ENCODE results near the gene SLC25A3. TPM values are rescaled to one million over a fixed set of nuclear protein-coding genes. Genes with fewer than 3 reads are reported as not detected.

Gene SLC25A3
- total and polyA plus RNA-seq, 2 of the 13 experiments (the other 11 are each of a cell fraction or from before 2014, with no cell fraction given), result 292 to 829 TPM

DNA sequence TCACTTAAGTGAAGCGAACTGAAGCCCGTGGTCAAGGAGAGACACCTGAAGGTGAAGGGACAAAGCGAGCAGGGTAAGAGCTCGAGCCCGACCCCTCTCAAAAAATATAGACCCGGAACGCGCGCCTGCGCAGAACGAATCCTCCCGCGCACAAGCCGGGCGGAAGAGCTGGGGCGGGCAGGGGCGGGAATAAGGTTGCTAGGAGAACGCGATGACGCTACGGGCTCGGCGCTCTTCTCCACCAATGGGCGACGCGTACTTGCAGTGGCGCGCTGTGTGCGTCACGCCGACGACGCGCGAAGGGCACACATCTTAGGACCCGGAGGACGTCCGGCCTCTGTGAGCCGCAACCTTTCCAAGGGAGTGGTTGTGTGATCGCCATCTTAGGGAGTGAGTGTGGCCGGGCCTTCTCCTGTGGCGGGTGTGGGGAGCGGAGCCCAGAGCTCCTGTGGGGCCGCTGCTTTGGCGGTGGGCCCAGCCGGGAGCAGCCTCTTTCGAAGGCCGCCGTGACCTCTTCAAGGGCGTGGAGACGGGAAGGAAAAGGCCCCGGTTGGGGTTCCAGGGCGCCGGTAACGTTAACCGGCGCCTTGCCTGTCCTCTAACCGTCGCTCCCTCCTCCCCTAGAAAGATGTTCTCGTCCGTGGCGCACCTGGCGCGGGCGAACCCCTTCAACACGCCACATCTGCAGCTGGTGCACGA lies at the start of gene SLC25A3 (continued):
- TF ChIP-seq, protein P1, sequence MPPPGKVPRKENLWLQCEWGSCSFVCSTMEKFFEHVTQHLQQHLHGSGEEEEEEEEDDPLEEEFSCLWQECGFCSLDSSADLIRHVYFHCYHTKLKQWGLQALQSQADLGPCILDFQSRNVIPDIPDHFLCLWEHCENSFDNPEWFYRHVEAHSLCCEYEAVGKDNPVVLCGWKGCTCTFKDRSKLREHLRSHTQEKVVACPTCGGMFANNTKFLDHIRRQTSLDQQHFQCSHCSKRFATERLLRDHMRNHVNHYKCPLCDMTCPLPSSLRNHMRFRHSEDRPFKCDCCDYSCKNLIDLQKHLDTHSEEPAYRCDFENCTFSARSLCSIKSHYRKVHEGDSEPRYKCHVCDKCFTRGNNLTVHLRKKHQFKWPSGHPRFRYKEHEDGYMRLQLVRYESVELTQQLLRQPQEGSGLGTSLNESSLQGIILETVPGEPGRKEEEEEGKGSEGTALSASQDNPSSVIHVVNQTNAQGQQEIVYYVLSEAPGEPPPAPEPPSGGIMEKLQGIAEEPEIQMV (CRISPR knock-in tag; IDR thresholded peaks at IDR 0.05; ENCODE audit: low read depth), result peak; percentile 68; the same call in 1 of the 2 replicates
- TF ChIP-seq ZNF337 (CRISPR knock-in tag; IDR thresholded peaks at IDR 0.05; ENCODE audit: borderline replicate concordance, low read depth) (no peak), CBFB (CRISPR knock-in tag; IDR thresholded peaks at IDR 0.05) (0 out of 2 replicates have a peak, but pooled peaks have one; percentile 71), ZFP36 (IDR thresholded peaks at IDR 0.05; ENCODE audit: borderline replicate concordance, low read depth, low read length, partially characterized antibody) (no peak), NFATC3 (CRISPR knock-in tag; IDR thresholded peaks at IDR 0.05) (0 out of 2 replicates have a peak, but pooled peaks have one; percentile 35), TRIM24 (CRISPR knock-in tag; IDR thresholded peaks at IDR 0.05) (no peak), ZNF782 (CRISPR knock-in tag; IDR thresholded peaks at IDR 0.05; ENCODE audit: borderline replicate concordance) (no peak), GRHL1 (CRISPR knock-in tag; conservative IDR thresholded peaks at IDR 0.05) (no peak), JUNB (CRISPR knock-in tag; IDR thresholded peaks at IDR 0.05; ENCODE audit: borderline replicate concordance) (no peak), TFE3 (CRISPR knock-in tag; IDR thresholded peaks at IDR 0.05) (no peak), SNAPC2 (CRISPR knock-in tag; IDR thresholded peaks at IDR 0.05) (0 out of 2 replicates have a peak, but pooled peaks have one; percentile 41), FUBP1 (CRISPR knock-in tag; IDR thresholded peaks at IDR 0.05; ENCODE audit: borderline replicate concordance) (no peak; the same call in 1 of the 2 replicates), HMG20A (CRISPR knock-in tag; IDR thresholded peaks at IDR 0.05; ENCODE audit: borderline replicate concordance) (0 out of 2 replicates have a peak, but pooled peaks have one; percentile 29), ZFP37 (CRISPR knock-in tag; IDR thresholded peaks at IDR 0.05; ENCODE audit: borderline replicate concordance) (no peak; the same call in 1 of the 2 replicates), ZNF567 (CRISPR knock-in tag; IDR thresholded peaks at IDR 0.05; ENCODE audit: borderline replicate concordance) (no peak), BRF2 (CRISPR knock-in tag; IDR thresholded peaks at IDR 0.05) (peak; percentile 37; the same call in 1 of the 2 replicates), ZNF33B (CRISPR knock-in tag; IDR thresholded peaks at IDR 0.05) (no peak), SETDB1 (CRISPR knock-in tag; IDR thresholded peaks at IDR 0.05; ENCODE audit: borderline replicate concordance) (no peak), GFI1 (CRISPR knock-in tag; IDR thresholded peaks at IDR 0.05; ENCODE audit: borderline replicate concordance) (no peak)

All from HepG2 (cell line).